Fibroblast of pulmonary artery (primary cell): ENCODE results near the gene RSPH4A.

Experiments
- DNase-seq: peaks from one replicate; pipeline ENCODE4 v3.0.0-alpha.2; 2010; ENCODE audit warnings: low read depth
- H3K4me3 ChIP-seq: replicated peaks from 2 replicates; pipeline ENCODE4 v1.5.1; 2011; ENCODE audit warnings: low read depth, mild to moderate bottlenecking, control low read depth, low read length, moderate library complexity
- TF ChIP-seq, protein P1 (sequence below): IDR thresholded peaks from 2 replicates; pipeline ENCODE4 v1.5.1; 2011; ENCODE audit warnings: mild to moderate bottlenecking, control low read depth, low read length, inconsistent platforms; ENCODE audit errors: missing control alignments

RSPH4A gene

DNA sequence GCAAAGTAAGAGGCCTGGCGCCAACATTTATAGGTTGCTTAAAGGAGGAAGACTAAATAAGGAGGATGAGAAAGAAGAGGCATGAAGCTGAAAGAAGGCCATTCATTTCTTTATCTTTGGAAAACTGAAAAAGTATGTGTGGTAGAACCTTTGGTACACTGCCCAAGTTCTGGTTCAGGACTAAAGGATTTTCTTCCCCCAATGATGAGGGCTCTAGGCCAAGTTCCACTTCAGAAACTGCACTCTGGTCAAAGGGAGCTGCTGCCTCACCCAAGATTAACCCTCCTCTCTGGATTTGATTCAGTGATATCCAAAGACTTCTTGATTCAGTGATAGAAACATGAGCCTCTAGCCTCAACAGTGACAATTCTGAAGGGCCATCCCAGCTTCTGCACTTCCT, 59.7 kb downstream of the RSPH4A start:
- H3K4me3 ChIP-seq, result no peak overlapping the region
- DNase-seq, result no peak
- TF ChIP-seq, protein P1, sequence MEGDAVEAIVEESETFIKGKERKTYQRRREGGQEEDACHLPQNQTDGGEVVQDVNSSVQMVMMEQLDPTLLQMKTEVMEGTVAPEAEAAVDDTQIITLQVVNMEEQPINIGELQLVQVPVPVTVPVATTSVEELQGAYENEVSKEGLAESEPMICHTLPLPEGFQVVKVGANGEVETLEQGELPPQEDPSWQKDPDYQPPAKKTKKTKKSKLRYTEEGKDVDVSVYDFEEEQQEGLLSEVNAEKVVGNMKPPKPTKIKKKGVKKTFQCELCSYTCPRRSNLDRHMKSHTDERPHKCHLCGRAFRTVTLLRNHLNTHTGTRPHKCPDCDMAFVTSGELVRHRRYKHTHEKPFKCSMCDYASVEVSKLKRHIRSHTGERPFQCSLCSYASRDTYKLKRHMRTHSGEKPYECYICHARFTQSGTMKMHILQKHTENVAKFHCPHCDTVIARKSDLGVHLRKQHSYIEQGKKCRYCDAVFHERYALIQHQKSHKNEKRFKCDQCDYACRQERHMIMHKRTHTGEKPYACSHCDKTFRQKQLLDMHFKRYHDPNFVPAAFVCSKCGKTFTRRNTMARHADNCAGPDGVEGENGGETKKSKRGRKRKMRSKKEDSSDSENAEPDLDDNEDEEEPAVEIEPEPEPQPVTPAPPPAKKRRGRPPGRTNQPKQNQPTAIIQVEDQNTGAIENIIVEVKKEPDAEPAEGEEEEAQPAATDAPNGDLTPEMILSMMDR, result no peak

DNA sequence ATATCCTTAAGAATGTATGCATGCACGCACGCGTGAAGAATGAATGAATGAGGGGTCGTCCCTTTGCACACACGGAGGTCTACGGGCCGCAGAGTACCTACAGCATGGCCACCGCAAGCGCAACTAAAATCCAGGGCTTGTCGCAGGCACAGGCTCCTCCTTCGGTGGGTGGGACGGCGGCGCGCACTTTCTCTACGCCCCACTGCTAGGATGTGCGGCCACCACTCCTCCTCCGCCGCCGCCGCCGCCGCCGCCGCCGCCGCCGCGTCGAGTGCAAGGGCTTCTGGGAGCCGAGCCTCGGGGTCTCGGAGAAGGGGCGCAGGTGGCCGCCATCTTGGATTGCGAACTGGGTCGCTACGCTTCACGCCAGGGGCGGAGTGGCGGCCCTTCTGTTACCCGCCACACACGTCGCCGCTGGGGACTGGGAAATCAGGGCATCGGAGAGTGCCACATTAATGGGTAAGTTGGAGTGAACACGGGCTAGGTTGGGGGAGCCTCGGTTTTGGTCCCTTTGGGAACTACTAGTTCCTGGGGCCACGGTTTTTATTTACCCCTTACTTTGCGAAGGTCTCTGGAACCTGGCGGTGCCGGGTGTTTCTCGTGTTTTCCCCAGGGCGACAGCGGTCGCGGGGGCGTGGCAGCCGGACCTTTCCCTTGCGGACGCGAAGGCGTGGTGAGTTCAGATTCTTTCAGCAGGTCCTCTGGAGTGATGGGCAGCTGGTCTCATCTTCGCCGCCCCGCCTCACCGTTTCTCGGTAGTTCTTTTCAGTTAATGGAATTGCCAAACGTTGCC, 64.8 kb downstream of the RSPH4A start, which contains the start of gene KPNA5:
TSS of gene KPNA5 (plus strand) at position 332 of the 793 bp plus-strand sequence. CDS start at position 456, 124 bp downstream.
- TF ChIP-seq, protein P1, result no peak
- DNase-seq, result peak; percentile 90
- H3K4me3 ChIP-seq, result peak within 1 kb of the TSS; percentile 89

DNA sequence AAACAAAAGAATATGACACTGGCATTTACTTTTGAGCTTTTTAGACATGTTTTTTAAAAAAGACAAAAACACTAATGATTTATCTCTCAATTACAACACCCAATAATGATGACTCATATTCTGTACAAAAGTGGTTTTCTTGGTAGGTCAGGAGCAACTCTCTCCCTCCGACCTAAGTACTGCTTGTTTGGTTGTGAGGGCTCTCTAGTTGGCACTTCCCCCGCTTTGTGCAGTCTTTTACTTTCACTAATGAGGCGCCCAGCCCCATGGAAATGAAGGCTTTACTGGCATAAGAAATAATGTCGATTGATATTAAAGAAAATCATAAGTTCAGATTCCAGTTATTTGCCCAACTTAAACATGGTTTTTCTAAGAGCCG, 66.0 kb downstream of the RSPH4A start:
- TF ChIP-seq, protein P1, result no peak
- peak; percentile 49 for DNase-seq
- peak overlapping the region; percentile 89 for H3K4me3 ChIP-seq
